HepG2 (cell line): ENCODE measurements around the gene SPNS1. TPM values are rescaled to one million over a fixed set of nuclear protein-coding genes. Genes with fewer than 3 reads are reported as not detected.

ENCODE experiments used
- ARID4A ChIP-seq: sonication (generic); formaldehyde crosslinking; IDR thresholded peaks from 2 replicates; pipeline ENCODE4 v1.5.0; 2020; ENCODE audit warnings: mild to moderate bottlenecking, missing genetic modification reagents, borderline replicate concordance
- GZF1 ChIP-seq: sonication (generic); formaldehyde crosslinking; IDR thresholded peaks from 2 replicates; pipeline ENCODE4 v1.5.1; 2020; ENCODE audit warnings: mild to moderate bottlenecking, missing genetic modification reagents
- HDAC6 ChIP-seq: fragments of 200-600 bp; sonication (generic); IDR thresholded peaks from 2 replicates; pipeline ENCODE4 v1.7.0; 2017; ENCODE audit warnings: mild to moderate bottlenecking, antibody characterized with exemption, low read length, low read depth
- MAFK ChIP-seq, 2 experiments: IDR thresholded peaks in 1 of 2; conservative IDR thresholded peaks in 1 of 2; 2 replicates each; pipeline ENCODE4 v1.6.1; 2011; ENCODE audit warnings: improper control_type of control experiment in 2 of 2, low read length in 2 of 2
- MAZ ChIP-seq, 2 experiments: sonication (generic) in 1 of 2; formaldehyde crosslinking in 1 of 2; IDR thresholded peaks; 2 replicates each; pipeline versions ENCODE4 v1.5.0 to v1.6.1; 2012 to 2020; ENCODE audit warnings: low read depth in 2 of 2, mild to moderate bottlenecking in 2 of 2, borderline replicate concordance in 1 of 2, improper control_type of control experiment in 1 of 2, low read length in 1 of 2, missing genetic modification reagents in 1 of 2, moderate library complexity in 1 of 2
- MTF2 ChIP-seq: sonication (generic); formaldehyde crosslinking; IDR thresholded peaks from 2 replicates; pipeline ENCODE4 v1.5.0; 2020; ENCODE audit warnings: missing genetic modification reagents, borderline replicate concordance
- NR2F2 ChIP-seq: IDR thresholded peaks from 2 replicates; pipeline ENCODE4 v1.6.1; 2012; ENCODE audit warnings: low read depth, inconsistent platforms, borderline replicate concordance
- NR2F6 ChIP-seq, 2 experiments: IDR thresholded peaks; 2 replicates each; pipeline ENCODE4 v1.6.1; 2016; ENCODE audit warnings: antibody characterized with exemption in 1 of 2, mild to moderate bottlenecking in 1 of 2
- PHF5A ChIP-seq: IDR thresholded peaks from one replicate; pipeline ENCODE4 v1.6.1; 2018; ENCODE audit warnings: low read depth, missing genetic modification reagents; ENCODE audit not compliant: unreplicated experiment
- SRY ChIP-seq: sonication (generic); formaldehyde crosslinking; IDR thresholded peaks from 2 replicates; pipeline ENCODE4 v1.8.0; 2022; ENCODE audit warnings: mild to moderate bottlenecking, missing genetic modification reagents
- TBX2 ChIP-seq: sonication (generic); formaldehyde crosslinking; IDR thresholded peaks from 2 replicates; pipeline ENCODE4 v1.5.0; 2020; ENCODE audit warnings: missing genetic modification reagents, mild to moderate bottlenecking, borderline replicate concordance
- ZFX ChIP-seq: sonication (generic); formaldehyde crosslinking; IDR thresholded peaks from 2 replicates; pipeline ENCODE4 v1.4.0; 2020; ENCODE audit warnings: mild to moderate bottlenecking, low read depth, missing genetic modification reagents, moderate library complexity
- ZKSCAN5 ChIP-seq: sonication (generic); formaldehyde crosslinking; IDR thresholded peaks from 2 replicates; pipeline ENCODE4 v1.5.1; 2020; ENCODE audit warnings: mild to moderate bottlenecking, missing genetic modification reagents
- ZNF225 ChIP-seq: sonication (generic); formaldehyde crosslinking; IDR thresholded peaks from 2 replicates; pipeline ENCODE4 v1.4.0; 2020; ENCODE audit warnings: mild to moderate bottlenecking, missing genetic modification reagents
- ZNF430 ChIP-seq: sonication (generic); formaldehyde crosslinking; IDR thresholded peaks from 2 replicates; pipeline ENCODE4 v1.9.0; 2021; ENCODE audit warnings: mild to moderate bottlenecking, missing genetic modification reagents
- ZNF550 ChIP-seq: sonication (generic); formaldehyde crosslinking; IDR thresholded peaks from 2 replicates; pipeline ENCODE4 v1.4.0; 2020; ENCODE audit warnings: mild to moderate bottlenecking, missing genetic modification reagents, borderline replicate concordance
- ZSCAN12 ChIP-seq: sonication (generic); formaldehyde crosslinking; IDR thresholded peaks from 2 replicates; pipeline ENCODE4 v1.9.0; 2021; ENCODE audit warnings: mild to moderate bottlenecking, missing genetic modification reagents
- ZSCAN9 ChIP-seq: IDR thresholded peaks from 2 replicates; pipeline ENCODE4 v1.6.1; 2016; ENCODE audit warnings: borderline replicate concordance
- polyA plus RNA-seq, 8 experiments: library from polyadenylated mRNA; depleted of rRNA in 3 of 8; stranded (reverse) in 7 of 8; unstranded in 1 of 8; fragments of >200 nt; fragmentation: Illumina TruSeq in 4 of 8; extraction: Trizol in 4 of 8; gene quantifications; 2 replicates each; pipeline versions ENCODE4 v1.2.1 to v1.2.3, GENCODE V29; 2011 to 2016; ENCODE audit warnings: low read depth in 4 of 8, missing spikeins in 1 of 8, mixed read lengths in 1 of 8; ENCODE audit not compliant: insufficient read depth in 1 of 8
- total RNA-seq, 5 experiments: library from RNA; depleted of rRNA; stranded (reverse); fragments of >200 nt; fragmentation: Illumina TruSeq; extraction: Trizol; gene quantifications; 2 replicates each; pipeline ENCODE4 v1.2.3, GENCODE V29; 2016; ENCODE audit warnings: low read depth in 1 of 5
- TF ChIP-seq, protein P1 (sequence below): fragments of 450-650 bp; IDR thresholded peaks from 2 replicates; pipeline ENCODE4 v1.6.1; 2016
- TF ChIP-seq, protein P2 (sequence below): sonication (generic); formaldehyde crosslinking; IDR thresholded peaks from 2 replicates; pipeline ENCODE4 v1.9.0; 2021; ENCODE audit warnings: missing genetic modification reagents, borderline replicate concordance

Gene SPNS1
- total and polyA plus RNA-seq, 2 of the 13 experiments (the other 11 are each of a cell fraction or from before 2014, with no cell fraction given) = 25.6 to 38.8 TPM

- TF ChIP-seq, protein P1, sequence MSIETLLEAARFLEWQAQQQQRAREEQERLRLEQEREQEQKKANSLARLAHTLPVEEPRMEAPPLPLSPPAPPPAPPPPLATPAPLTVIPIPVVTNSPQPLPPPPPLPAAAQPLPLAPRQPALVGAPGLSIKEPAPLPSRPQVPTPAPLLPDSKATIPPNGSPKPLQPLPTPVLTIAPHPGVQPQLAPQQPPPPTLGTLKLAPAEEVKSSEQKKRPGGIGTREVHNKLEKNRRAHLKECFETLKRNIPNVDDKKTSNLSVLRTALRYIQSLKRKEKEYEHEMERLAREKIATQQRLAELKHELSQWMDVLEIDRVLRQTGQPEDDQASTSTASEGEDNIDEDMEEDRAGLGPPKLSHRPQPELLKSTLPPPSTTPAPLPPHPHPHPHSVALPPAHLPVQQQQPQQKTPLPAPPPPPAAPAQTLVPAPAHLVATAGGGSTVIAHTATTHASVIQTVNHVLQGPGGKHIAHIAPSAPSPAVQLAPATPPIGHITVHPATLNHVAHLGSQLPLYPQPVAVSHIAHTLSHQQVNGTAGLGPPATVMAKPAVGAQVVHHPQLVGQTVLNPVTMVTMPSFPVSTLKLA = peak; percentile 90
- TF ChIP-seq MTF2 (CRISPR knock-in tag) (no peak), ZNF430 (CRISPR knock-in tag) (peak; percentile 58), PHF5A (peak; percentile 59), NR2F2 (peak; percentile 32; the same call in 1 of the 2 replicates), HDAC6 (no peak), NR2F6 (IDR thresholded peaks at IDR 0.05) (peak; percentile 58; the same call in 1 of the 2 replicates), NR2F6 (CRISPR knock-in tag; IDR thresholded peaks at IDR 0.05) (peak; percentile 77), ARID4A (peak; percentile 100), ZNF225 (CRISPR knock-in tag) (peak; percentile 88), MAFK (conservative IDR thresholded peaks at IDR 0.05 in 1 of 2, IDR thresholded peaks at IDR 0.05 in 1 of 2; ENCODE audit: low read length in 2 of 2) (peak in 1 of 2 experiments; percentile 40; a peak in 1 of 4 replicates), GZF1 (no peak), SRY (CRISPR knock-in tag) (peak; percentile 90), ZFX (CRISPR knock-in tag) (peak; percentile 97), ZSCAN9 (CRISPR knock-in tag) (peak; percentile 81; the same call in 1 of the 2 replicates), ZKSCAN5 (CRISPR knock-in tag) (0 out of 2 replicates have a peak, but pooled peaks have one; percentile 21), TBX2 (CRISPR knock-in tag) (peak; percentile 96), ZNF550 (CRISPR knock-in tag) (peak; percentile 81), ZSCAN12 (CRISPR knock-in tag) (peak; percentile 95; the same call in 1 of the 2 replicates), MAZ (IDR thresholded peaks at IDR 0.05; ENCODE audit: borderline replicate concordance, low read depth, low read length) (peak; percentile 52; the same call in 1 of the 2 replicates), MAZ (CRISPR knock-in tag; IDR thresholded peaks at IDR 0.05; ENCODE audit: low read depth) (peak; percentile 93)
- TF ChIP-seq, protein P2, sequence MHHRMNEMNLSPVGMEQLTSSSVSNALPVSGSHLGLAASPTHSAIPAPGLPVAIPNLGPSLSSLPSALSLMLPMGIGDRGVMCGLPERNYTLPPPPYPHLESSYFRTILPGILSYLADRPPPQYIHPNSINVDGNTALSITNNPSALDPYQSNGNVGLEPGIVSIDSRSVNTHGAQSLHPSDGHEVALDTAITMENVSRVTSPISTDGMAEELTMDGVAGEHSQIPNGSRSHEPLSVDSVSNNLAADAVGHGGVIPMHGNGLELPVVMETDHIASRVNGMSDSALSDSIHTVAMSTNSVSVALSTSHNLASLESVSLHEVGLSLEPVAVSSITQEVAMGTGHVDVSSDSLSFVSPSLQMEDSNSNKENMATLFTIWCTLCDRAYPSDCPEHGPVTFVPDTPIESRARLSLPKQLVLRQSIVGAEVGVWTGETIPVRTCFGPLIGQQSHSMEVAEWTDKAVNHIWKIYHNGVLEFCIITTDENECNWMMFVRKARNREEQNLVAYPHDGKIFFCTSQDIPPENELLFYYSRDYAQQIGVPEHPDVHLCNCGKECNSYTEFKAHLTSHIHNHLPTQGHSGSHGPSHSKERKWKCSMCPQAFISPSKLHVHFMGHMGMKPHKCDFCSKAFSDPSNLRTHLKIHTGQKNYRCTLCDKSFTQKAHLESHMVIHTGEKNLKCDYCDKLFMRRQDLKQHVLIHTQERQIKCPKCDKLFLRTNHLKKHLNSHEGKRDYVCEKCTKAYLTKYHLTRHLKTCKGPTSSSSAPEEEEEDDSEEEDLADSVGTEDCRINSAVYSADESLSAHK (CRISPR knock-in tag) = no peak
These were observed at the start of gene SPNS1 (continued) for GRCh38 chr16:28974437-28975157.
